ENCODE data around the gene SCRT2. TPM values are rescaled to one million over a fixed set of nuclear protein-coding genes. Genes with fewer than 3 reads are reported as not detected.

Gene SCRT2
- total RNA-seq, 1 experiment from 2014 or later = not detected

DNA sequence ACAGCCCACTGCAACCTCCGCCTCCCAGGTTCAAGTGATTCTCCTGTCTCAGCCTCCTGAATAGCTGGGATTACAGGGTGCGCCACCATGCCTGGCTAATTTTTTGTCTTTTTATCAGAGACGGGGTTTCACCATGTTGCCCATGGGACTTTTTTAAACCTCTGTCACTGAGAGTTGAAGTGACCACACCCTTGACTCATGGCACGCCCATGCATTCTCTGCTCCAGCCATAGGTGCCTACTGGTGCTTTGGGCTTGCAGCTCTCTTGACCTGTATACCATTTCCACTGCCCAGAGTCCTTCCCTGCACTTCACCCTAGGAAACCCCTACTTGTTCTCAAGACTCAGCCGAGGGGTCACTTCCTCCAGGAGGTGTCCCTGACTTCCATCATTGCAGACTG is 2.4 kb upstream of the SCRT2 start:
- Mint-ChIP-seq H3K4me3 (no peak overlapping the region), H3K27me3 (ENCODE audit: low read depth) (peaks cover 64% of the 10 kb centered on the region), H3K9me3 (peaks cover 0 to 4% of the 10 kb centered on the region in 2 experiments; a peak in 1 of 5 replicates), H3K27ac (no peak overlapping the region), H3K36me3 (ENCODE audit: insufficient read depth in 1 of 3, low read depth in 3 of 3) (no peaks in the 10 kb centered on the region), H3K4me1 (peaks cover 17 to 23% of the 10 kb centered on the region in 2 experiments)
- H3K27ac ChIP-seq (ENCODE audit: insufficient read length, low read depth, low read length) = no peak overlapping the region
- no peaks in the 10 kb centered on the region for H4K20me1 ChIP-seq (ENCODE audit: control insufficient read depth, insufficient read depth, insufficient read length)
- H2BK20ac ChIP-seq (ENCODE audit: low read depth, low read length, poor library complexity, severe bottlenecking) = no peak overlapping the region
- H2AFZ ChIP-seq (ENCODE audit: low read length) = no peak overlapping the region
- no peak overlapping the region for H2BK5ac ChIP-seq (ENCODE audit: insufficient read length, low read length)
- no peak overlapping the region for H3K9ac ChIP-seq (ENCODE audit: extremely low read depth, insufficient read length, low read length)
- no peak overlapping the region for H4K91ac ChIP-seq (ENCODE audit: insufficient read length, low read depth, low read length)
- no peak overlapping the region for H2BK120ac ChIP-seq (ENCODE audit: low read depth, low read length, poor library complexity, severe bottlenecking)
- no peaks in the 10 kb centered on the region for H3K79me1 ChIP-seq (ENCODE audit: insufficient read depth, low read depth, low read length, poor library complexity, severe bottlenecking)
- DNase-seq = no peak
- H3K4ac ChIP-seq (ENCODE audit: low read depth, low read length) = no peak overlapping the region
- TF ChIP-seq, protein P1, sequence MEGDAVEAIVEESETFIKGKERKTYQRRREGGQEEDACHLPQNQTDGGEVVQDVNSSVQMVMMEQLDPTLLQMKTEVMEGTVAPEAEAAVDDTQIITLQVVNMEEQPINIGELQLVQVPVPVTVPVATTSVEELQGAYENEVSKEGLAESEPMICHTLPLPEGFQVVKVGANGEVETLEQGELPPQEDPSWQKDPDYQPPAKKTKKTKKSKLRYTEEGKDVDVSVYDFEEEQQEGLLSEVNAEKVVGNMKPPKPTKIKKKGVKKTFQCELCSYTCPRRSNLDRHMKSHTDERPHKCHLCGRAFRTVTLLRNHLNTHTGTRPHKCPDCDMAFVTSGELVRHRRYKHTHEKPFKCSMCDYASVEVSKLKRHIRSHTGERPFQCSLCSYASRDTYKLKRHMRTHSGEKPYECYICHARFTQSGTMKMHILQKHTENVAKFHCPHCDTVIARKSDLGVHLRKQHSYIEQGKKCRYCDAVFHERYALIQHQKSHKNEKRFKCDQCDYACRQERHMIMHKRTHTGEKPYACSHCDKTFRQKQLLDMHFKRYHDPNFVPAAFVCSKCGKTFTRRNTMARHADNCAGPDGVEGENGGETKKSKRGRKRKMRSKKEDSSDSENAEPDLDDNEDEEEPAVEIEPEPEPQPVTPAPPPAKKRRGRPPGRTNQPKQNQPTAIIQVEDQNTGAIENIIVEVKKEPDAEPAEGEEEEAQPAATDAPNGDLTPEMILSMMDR (conservative IDR thresholded peaks at IDR 0.05) = no peak
- no peak overlapping the region for H2BK12ac ChIP-seq (ENCODE audit: insufficient read length, low read depth, low read length)
- H3K4me2 ChIP-seq (ENCODE audit: insufficient read depth, insufficient read length, low read length) = no peak overlapping the region
- no peak overlapping the region for H2BK15ac ChIP-seq (ENCODE audit: low read depth, low read length)
- H4K5ac ChIP-seq (ENCODE audit: insufficient read length, low read depth, low read length) = no peak overlapping the region
- no peaks in the 10 kb centered on the region for H3K79me2 ChIP-seq (ENCODE audit: insufficient read depth, low read length)
- H3K23me2 ChIP-seq (ENCODE audit: insufficient read length, low read depth, low read length, poor library complexity, severe bottlenecking) = peaks cover 17% of the 10 kb centered on the region
- H3K14ac ChIP-seq (ENCODE audit: insufficient read depth, low read length) = no peak overlapping the region
- peaks cover 7% of the 10 kb centered on the region for H3K27me3 ChIP-seq (ENCODE audit: insufficient read depth, low read length)
- no peaks in the 10 kb centered on the region for H3K9me3 ChIP-seq (ENCODE audit: control insufficient read depth, low read depth, low read length)
- no peak overlapping the region for H4K8ac ChIP-seq (replicated peaks; ENCODE audit: insufficient read length, low read depth, low read length)
- no peak overlapping the region for H3T11ph ChIP-seq (ENCODE audit: low read length)
- H3K56ac ChIP-seq (ENCODE audit: insufficient read length, low read depth, low read length) = no peak overlapping the region
- no peak overlapping the region for H3K23ac ChIP-seq (ENCODE audit: insufficient read length, low read depth, low read length)
- WGBS (ENCODE audit: extremely low coverage, insufficient read length, low lambda C conversion rate) = no CpG with 5 or more reads among the region's 5 CpGs
- H2AK5ac ChIP-seq (ENCODE audit: insufficient read length, low read length) = no peak overlapping the region
- H3K4me1 ChIP-seq (ENCODE audit: insufficient read depth, low read length) = no peaks in the 10 kb centered on the region
- no peak overlapping the region for H3K18ac ChIP-seq (ENCODE audit: insufficient read length, low read depth, low read length)

All from H9 (cell line).